GM18507 (cell line): Measurements from ENCODE around the gene ORMDL3.

ENCODE experiments used
- DNase-seq: peaks from one replicate; pipeline ENCODE4 v3.0.0; 2011; ENCODE audit warnings: low read depth; ENCODE audit not compliant: insufficient read length; ENCODE audit errors: extremely low spot score
- FAIRE-seq: peaks from 2 replicates; lab custom pipeline; 2011; peaks lifted over from hg19 to GRCh38; lab: Jason Lieb, UNC

ORMDL3 gene, protein sequence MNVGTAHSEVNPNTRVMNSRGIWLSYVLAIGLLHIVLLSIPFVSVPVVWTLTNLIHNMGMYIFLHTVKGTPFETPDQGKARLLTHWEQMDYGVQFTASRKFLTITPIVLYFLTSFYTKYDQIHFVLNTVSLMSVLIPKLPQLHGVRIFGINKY

DNA sequence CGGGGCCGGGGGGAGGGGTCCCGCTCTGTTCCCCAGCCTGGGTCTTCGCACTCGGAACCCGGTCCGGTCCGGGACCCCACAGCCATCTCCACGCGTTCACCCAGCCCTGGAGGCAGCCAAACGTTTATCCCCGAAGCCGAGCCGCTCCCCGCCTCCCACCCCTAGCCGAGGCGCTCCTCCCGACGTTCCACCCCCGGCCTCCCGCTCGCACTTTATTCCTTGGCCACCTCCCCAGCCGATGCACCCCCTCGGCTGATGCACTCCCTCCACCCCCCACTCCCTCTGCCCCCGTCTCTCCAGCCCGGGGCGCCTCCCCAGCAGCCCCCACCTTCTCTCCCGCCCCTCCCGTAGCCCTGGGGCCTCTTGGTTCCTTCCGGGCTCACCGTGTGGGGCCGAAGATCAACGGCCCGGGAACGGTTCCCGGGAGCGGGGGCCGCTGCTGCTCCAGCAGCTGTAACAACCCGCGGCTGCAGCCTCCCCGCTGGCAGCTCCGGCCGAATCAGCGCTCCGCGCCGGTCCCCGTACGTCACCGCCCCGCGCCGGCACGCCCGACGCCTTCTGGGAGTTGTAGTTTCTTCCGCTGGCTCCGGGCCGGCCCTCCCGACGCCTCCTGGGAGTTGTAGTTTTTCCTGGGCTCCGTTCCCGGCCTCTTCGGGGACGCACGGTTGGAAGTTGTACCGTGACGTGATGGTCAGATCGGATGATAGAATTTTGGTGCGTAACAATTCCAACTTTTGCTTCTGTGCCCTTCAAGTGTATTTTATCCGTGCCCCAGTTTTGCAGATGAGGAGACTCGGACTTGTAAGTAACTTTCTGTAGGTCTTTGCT lies at the start of gene ORMDL3, which contains the start of gene LRRC3C:
TSS of gene ORMDL3 (minus strand) at position 501 of the 828 bp plus-strand sequence. CDS start 3,398 bp downstream, outside the sequence.
TSS of gene LRRC3C (plus strand) at position 632 of the 828 bp plus-strand sequence. CDS start 13,792 bp downstream, outside the sequence.
- FAIRE-seq (peak; percentile 90), DNase-seq (peak; percentile 86)

DNA sequence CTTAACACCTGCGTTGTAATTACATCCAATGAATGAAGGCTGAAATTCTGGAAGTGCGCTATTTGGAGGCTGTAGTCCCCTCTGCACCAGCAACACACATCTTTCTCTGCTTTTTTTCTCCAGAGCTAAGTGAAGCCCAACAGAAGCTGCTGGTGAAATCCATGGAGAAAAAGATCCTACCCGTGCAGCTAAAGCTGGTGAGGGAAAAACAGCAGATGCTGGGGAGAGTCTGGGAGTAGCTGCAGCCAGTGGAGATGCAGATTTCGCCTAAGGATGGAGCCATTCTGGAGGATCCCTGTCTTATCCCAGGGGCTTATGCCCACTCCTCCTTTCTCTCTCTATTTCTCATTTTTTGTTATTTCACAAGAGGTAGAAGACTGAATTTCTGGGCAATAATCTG lies 48.4 kb upstream of the ORMDL3 start:
- DNase-seq = no peak
- no peak for FAIRE-seq

DNA sequence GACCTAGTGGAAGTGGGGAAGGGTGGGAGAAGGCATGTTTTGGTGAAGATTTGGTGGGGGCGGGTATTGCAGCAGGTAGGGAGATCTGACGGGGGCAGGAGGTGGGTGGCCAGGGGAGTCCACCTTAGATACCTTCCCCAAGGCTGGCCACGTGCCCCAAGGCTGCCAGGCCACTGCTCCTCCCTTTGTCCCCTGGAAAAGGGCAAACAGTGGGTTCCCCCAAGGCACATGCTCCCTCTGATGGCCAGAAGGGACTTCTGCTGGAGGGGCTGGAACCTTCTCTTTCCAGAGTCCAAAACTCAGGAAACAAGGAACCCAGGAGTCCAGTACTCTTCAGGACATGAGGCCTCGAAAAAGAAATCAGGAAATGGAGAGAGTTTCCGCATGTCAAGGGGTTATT lies 47.0 kb upstream of the ORMDL3 start:
- DNase-seq = no peak
- no peak for FAIRE-seq

DNA sequence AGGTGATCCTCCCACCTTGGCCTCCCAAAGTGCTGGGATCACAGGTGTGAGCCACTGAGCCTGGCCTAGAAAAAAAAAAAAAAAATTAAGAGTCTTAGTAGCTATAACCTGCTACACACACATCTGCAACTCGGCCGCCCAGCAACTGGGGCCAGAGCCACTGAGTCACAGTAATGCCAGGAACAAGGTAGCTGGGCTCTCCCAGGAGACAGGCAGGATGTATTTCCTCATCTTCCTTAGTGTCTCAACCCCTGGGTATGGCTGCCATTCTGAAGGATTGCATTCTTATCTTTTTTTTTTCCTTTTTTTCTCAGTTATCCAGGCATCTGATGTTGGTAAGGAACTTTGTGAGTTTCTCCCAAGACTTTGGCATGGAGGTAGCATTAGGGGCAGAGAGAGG lies 46.1 kb upstream of the ORMDL3 start:
- no peak for FAIRE-seq
- DNase-seq = no peak

DNA sequence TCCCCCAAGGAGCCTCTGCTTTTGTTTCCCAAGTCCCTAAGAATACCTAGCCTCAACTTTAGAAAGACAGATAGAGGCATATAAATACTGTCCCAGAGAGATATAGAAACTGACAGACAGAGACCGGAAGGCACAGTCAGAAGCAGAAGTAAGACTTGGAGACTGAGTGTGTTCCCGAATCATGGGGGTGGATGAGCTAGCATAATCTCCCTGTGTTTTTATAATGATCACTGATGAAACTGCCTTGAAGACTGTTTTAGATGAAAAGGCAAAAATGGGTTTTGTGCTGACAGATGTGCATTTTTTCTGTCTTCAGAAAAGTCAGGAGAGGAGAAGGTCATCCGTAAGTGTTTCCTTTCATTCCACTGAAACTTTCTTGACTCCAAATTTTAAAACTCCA lies 44.9 kb upstream of the ORMDL3 start:
- DNase-seq (no peak), FAIRE-seq (no peak)

DNA sequence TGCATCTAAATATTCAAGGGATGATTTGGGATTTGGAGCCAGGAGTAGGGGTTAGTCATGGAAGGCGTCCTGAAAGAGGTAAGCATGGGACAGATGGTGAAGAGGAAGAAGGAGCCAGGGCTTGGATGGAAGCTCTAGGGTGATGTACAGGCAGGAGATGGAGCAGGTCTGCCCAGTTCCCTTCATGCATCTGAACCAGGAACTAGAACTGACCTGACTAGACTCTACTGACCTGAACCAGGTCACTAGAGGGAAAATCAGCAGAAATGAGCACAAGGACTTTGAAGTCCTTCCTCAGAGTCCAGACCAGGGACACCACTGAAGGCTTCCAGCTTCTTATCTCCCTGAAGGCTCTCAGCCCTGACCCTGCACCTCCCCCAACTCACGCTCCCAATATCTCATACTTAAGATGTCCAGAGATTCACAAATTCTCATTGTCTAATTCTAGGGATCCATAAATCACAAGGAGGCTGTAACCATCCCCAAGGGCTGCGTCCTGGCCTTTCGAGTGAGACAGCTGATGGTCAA lies 43.7 kb upstream of the ORMDL3 start:
- DNase-seq = no peak
- no peak for FAIRE-seq

DNA sequence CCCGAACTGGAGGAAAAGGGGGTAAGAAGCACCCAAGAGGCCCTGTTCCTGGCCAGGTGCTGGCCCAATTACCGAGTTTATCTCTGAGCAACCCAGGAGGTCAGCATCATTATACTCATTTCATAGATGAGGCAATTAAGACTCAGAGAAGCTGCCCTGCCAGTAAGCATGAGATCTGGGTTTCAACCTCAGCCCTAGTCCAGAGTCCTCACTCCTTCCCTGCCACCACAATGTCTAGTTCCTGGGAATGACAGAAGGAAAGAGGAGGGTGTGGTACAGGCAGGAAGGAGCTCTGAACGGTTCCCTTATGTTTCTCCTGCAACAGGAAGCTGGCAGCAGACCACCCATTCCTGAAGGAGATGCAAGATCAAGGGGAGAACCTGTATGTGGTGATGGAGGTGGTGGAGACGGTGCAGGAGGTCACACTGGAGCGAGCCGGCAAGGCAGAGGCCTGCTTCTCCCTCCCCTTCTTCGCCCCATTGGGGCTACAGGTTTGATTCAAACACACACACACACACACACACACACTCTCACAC lies 42.8 kb upstream of the ORMDL3 start:
- DNase-seq (no peak), FAIRE-seq (no peak)

DNA sequence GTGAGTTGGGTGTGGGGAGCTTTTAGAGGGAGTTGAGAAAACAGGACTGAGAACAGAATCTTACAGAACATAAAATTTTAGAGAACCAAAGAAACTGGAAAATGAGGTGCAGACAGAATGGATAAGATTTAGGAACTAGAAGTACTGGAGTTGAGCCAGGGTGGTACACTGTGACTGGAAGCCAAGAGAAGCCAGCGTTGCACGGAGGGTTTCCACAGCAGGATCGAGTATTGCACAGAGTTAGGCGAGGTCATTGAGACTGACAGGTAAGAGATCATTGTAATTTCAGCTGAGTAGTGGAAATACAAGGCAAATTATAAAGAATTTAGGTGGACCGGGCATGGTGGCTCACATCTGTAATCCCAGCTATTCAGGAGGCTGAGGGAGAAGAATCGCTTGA lies 42.0 kb upstream of the ORMDL3 start:
- DNase-seq (no peak), FAIRE-seq (no peak)

DNA sequence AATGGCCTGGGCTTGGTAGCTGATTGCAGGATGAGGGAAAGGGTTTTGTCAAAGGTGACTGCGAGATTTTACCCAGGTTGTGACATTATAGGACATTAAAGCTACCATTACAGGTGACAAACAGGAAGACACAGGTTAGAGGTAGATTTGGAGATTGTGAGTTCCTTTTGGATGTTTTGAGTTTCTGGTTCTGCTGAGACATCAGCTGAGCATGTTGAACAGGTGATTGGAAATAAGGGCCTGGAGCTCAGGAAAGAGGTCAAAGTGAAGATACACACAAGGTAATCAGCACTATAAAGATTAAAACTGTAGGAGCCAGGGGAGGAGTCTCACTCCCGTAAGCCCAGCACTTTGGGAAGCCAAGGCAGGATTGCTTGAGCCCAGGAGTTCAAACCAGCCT lies 41.4 kb upstream of the ORMDL3 start:
- DNase-seq = no peak
- no peak for FAIRE-seq

DNA sequence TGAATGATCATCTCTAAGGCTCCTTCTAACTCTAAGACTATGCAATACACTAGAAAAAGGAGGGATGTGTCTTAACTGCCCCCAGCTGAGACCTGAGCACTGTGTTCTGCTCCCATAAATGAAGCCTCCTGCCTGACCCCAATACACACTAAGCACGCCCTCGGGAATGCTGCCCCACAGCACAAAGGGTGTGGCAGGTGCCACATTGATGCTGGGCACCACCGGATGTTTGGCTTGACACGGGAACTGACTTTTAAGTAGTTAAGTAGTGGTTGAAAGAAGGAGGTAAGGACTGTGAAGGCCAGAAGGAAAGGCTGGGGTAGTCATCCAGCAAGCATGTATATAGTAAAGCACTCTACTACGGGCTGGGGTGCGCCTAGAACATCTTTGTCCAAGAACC lies 39.4 kb upstream of the ORMDL3 start:
- FAIRE-seq (no peak), DNase-seq (no peak)

DNA sequence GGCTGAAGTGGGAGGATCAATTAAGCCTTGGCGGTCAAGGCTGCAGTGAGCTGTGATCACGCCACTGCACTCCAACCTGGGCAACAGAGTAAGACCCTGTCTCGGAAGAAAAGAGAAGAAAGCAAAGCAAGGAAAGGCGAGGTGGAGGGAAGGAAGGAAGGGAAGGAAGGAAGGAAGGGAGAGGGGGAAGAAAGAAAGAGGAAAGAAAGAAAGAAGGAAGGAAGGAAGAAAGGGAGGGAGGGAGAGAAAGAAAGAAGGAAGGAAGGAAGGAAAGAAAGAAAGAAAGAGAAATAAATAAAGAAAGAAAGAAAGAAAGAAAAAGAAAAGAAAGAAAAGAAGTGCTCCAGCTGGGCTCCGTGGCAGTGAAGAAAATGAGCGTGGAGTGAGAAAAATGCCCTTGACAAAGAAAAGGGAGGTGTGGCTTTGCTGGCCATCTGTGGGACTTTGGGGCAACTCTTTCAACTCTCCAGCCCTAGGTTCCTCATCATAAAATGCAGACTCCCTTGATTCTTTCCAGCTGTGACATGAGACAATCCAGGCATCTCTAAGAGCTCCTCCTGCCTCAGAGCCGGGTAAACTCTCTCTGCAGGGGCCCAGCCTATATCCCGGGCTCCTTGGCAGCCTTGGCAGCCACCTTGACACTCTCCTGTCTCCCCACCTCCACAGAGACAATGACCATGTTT lies 37.8 kb upstream of the ORMDL3 start:
- DNase-seq = no peak
- no peak for FAIRE-seq

DNA sequence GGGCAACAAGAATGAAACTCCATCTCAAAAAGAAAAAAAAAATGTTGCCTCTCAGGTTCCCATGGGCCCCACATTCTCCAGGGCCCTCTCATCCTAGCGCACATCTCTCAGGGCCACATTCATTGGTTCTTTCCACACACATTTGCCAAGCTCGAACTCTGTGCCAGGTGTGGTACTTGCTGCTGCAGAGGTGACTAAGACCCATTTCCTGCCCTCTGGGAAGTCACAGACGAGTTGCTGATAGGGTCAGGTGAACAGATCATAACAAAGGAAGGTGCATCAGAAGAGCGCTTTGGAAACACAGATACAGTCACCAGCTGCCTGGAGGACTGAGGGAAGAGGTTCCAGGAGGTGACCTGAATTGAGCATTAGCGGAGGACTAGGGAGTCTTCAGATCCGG lies 36.4 kb upstream of the ORMDL3 start:
- DNase-seq (no peak), FAIRE-seq (no peak)

DNA sequence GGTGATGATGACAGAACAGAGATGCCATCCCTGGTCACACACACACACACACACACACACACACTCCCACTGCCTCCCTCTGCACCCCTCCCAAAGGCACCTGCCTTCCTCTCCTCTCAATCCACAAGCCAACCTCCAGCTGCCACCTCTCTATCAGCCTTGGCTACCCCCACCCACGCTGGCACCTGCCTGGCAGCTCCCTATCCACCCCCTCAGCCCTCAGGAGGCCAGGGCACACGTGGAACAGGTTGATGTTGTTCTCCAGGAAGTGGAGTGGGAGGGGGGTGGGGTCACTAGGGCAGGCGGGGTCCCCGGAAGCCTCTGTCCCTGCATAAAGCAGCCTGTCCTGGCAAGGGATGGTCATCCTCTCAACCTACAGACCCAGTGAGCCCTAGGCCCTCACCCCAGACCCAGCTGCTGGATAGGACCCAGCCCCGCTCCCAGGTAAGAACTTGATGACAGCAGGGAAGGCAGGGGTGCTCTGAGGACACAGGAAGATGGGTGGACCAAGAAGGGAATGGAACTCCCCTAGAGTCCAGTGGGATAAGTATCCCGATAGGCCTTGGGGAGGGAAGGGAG lies 35.3 kb upstream of the ORMDL3 start, which contains the start of gene GSDMA:
TSS of gene GSDMA (plus strand) at position 363 of the 579 bp plus-strand sequence. CDS start 2,684 bp downstream, outside the sequence.
- FAIRE-seq (no peak), DNase-seq (no peak)

DNA sequence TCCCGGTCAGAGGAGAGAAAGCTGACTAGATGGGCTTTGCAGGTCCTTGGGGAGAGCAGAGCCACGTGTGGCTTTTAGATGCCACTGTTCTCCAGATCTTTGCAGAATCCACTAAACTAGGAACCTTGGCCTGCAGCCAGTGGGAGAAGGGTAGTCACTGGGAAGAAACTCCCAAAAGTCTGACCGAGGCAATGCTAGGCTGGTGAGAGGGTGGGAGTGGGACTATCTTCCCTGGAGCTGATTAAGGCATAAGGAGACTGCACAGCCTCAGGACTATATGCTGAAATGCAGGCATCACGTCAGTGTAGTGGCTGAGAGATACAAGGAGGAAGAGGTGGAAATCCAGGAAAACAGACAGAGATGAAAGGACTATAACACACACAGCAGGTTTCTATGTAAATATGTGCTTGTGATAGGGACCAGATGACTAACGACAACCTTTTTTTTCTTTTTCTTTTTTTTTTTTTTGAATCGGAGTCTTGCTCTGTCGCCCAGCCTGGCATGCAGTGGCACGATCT lies 33.2 kb upstream of the ORMDL3 start:
- no peak for FAIRE-seq
- DNase-seq = no peak

DNA sequence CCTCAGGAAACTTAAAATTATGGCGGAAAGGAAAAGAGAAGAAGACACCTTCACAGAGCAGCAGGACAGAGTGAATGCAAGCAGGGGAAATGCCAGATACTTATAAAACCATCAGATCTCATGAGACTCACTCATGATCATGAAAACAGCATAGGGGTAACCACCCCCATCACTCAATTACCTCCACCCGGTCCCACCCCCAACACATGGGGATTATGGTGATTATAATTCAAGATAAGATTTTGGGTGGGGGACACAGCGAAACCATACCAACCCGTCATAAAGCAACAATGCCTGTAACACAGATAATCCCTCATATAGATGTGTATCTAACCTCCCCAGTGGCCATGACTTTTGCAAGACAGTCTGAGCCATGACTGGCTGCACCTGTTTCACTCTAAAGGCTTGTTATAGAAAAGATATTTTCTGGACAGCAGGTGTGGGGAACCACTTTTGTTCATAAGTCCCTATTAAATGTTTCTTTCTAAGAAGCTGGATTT lies 28.4 kb upstream of the ORMDL3 start:
- DNase-seq (no peak), FAIRE-seq (no peak)

DNA sequence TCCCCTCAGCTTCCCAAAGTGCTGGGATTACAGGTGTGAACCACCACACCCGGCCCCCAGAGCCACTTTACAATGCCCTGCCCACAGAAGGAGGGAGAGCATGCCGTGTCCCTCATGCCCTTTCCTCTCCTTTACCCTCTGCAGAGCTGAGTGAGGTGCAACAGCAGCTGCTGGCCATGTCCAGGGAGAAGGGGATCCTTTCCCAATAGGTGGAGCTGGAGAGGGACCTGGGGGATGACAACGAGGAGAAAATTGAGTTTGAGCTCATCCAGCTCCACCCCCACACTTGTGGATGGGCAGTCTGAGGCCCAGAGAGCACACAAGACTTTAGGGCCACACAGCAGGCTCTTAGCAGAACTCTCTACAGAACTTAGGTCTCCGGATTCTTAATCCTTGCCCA lies 27.5 kb upstream of the ORMDL3 start:
- no peak for DNase-seq
- no peak for FAIRE-seq

DNA sequence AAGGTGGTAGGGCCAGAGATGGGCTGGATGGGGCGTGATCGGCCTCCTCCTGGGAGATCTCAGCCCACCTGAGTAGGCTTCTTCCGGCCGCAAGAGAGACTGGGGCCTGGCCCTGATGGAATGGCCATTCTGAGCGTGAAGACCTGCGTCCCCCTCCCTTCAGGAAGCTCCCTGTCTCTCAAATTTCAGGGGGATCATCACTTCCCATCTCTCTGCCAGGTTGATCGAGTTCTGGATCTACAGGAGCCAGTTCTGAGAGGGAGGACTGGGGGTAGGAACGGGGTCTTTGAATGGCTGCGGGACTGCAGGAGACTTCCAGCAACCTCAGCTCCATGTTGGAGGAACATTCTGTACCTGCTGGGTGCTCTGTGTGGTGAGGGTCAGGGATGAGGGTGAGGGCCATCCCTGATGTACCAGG lies 26.1 kb upstream of the ORMDL3 start:
- FAIRE-seq (no peak), DNase-seq (no peak)

DNA sequence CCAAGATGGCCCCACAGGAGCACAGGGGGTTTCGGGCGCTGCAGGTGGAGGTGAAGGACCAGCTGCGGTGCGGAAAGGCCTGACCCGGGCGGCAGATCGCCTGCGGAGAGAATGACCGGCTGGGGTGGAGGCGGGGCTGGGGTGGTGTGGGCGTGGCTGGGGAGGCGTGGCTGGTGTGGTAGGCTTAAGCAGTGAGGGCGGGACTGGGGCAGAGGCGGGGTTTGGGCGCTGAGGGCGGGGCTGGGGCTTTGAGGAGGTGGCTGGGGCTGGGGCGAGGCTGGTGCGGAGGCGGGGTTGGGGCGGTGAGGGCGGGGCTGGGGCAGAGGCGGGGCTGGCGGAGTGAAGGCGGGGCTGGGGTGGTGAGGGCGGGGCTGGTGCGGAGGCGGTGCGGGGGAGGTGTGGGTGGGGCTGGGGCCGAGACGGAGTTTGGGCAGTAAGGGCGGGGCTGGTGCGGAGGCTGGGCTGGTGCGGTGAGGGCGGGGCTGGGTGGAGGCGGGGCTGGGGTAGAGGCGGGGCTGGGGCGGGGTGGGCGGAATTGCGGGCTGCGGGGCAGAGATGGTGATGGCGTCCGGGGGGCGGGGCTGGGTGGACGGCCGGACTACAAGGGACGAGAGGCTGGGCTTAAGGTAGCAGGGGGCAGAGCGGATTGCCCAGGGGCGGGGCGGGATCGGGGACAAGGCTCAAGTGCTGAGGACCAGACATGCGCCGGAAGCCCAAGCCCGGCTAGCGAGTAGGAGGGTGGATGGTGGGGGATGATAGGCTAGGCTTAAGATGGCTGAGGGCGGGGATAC lies 25.5 kb upstream of the ORMDL3 start:
- DNase-seq (peak; percentile 89), FAIRE-seq (peak; percentile 97)
